NCI-H1436 treated with DMSO at 0.1 percent for 48 hours (cell line): ENCODE data around the gene NYAP2.

Experiments
- DNase-seq: peaks from one replicate; lab custom pipeline; 2025; lab: John Stamatoyannopoulos, UW

The NYAP2 gene

DNA sequence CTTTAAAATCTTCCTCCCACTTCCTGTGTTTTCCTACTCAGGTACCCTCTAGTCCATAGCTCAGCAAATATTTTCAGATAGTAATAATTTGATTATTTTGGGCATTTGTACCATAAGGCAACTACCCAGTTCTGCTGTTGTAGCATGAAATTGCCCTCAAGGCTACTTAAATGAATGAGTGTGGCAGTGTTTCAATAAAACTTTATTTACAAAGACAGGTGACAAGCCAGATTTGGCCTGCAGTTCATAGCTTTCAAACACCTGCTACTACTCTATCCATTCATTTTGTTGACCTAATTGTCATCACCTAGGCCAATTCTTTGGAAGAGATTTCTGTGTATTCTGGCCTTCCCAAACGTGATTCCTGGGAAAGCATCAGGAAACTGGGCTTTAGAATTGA is 28.9 kb downstream of the NYAP2 start:
- DNase-seq = no peak

DNA sequence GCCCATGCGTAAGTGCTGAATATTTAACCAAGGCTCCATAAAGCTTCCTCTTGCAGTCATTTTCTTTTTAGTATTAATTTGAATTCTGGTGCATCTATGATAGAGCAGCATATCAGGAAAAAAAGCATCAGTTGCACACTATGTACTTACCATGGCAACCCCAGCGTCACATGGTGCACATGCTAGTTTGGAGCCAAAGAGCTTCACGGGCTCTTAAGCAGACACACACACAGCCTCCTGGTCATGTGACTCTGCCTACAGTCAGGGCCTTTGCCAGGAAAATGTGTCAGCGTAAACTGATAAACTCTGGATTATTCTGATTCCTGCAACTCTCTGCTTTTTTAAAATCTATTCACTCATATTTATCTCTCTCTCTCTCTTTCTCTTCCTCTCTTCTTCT is 30.2 kb downstream of the NYAP2 start:
- DNase-seq = peak; percentile 62

DNA sequence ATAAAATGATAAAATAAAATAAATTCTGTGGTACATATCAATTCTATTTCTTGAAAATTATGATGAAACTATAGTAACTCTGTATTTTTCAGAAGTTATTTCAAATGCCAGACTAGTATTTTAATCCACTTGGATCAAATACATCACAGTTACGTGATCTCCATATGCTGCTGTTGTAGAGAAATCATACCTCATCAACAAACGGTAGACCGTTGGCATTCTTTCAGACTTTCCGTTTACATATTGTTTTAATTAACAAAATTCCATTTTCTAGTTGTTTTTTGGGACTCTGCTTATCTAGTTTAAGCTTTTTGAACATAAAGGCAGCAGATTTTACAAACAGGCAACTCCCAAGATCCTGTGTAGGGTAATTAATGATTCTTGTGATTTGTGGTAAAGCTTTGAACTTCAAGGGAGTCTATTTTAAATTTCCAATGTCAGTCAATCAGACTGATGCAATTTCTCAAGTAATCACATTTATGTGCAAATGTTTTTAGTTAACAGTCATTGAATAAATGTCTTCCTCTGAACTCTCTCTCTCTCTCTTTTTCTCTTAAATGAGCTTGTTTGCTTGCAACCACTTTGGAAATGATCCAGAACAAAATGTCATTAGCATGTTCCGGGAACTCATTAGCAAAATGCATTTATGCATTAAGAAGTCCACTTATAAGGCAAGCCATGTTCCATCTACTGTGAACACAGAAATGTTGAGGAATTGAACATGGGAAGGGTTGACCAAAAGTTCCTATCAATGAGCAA is 31.8 kb downstream of the NYAP2 start:
- no peak for DNase-seq

DNA sequence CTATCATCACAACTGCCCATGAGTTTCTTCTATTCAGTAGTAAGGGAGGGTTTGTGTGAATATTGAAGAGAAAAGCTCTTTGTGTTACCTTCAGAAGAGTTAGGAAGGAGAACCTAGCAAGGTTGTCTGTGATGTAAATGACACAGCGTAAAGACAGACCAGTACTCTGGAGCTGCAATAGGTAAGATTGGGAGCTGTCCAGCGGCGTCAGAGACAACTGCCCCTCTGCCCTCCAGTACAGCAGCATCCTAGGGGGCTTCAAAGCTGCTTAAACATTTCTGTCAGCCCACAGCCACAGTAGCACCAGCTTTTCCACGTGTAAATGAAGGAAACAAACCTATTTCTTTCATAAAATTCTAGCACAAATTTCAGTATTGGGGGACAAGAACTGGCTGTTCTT is 34.5 kb downstream of the NYAP2 start:
- no peak for DNase-seq

DNA sequence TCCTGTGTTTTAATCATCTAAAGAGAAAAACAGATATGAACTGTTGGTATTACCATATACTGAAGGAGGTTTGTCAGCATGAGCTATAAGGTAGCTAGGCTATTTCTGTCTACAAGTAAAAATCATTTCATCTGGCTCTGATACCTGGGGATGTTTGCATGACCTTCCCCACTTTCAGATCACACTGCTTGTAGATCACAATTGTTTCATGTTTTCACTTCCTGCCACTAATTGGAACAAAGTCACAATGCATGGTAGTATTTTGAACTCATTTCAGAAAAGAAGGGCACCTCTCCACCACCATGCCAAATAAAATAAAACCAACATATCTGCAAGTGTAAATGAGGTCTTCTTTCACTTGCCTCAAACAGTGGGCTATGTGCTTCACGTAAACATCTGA is 37.8 kb downstream of the NYAP2 start:
- DNase-seq = no peak

DNA sequence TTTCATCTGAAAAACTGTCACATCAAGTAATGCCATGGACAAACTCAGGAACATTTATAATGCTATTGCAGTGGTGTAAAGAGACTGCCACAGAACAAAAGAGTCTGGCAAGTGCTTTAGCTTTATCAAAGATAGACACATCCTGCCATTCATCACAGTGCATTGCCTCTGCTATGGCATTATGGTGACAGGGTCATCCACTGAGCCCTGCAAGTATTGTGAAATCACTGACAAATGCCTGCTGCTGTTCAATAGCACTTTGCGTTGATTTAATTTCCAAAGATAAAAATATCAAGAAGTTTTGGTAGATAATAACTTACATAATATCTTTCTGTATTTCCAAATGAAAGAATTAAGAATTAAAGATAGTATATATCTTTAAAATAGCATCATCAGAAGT is 38.7 kb downstream of the NYAP2 start:
- DNase-seq = no peak

DNA sequence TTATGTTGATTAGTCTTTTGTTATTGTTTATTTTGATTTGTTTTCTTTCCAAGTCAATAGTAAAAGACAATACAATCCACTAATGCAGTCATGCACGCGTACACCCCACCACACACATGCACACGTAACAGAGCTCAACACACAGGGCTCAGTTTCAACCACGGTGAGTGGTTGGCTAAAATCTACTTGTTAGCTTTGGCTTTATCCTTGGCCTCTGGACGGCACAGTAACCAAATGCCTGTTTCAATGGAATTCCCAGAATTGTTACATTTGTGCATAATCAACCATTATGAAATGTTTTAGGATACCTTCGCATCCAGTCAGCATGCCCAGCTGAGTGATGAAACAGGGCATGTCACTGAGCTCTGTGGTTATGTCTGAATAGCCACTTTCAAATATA is 53.2 kb downstream of the NYAP2 start:
- DNase-seq = no peak

DNA sequence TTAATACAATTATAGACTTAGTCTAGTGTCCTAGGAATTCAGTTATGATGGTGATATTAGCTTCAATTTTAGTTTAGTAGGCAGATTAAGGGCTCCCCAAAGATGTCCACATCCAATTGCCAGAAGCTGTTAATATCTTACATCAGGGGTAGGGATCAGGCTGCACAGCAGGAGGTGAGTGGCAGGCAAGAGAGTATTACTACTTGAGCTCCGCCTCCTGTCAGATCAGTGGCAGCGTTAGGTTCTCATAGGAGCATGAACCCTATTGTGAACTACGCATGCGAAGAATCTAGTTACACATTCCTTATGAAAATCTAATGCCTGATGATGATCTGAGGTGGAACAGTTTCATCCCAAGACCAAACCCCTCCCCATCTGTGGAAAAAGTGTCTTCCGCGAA is 54.9 kb downstream of the NYAP2 start:
- no peak for DNase-seq

DNA sequence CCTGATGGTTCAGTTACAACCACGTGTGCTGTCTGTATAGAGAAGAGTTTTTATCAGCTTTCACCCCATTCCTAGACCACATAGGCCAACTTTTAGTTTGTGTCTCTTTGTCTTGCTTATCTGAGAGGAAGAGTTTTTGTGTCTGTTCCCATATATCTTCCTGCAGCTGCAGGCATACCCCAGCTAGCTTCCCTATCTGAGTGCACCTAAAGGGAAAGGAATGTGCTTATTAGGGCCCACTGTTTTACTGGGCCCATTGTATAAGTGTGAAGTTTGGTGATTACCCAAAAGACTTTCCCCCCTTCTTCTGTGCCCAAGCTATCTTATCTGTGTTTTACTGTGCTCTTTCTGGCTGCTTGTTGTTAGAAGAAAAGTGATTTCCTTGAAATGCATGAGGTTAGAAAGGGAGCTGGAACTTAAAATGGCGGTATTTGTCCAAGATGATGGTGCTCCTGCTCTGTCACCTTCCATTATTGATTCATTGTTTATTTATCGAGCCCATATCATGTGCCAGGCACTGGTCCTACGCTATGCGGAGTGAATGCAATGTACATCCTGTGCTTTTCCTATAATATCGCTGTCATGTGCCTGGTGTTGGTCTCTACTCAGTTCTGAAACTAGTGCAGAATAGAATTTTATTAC is 57.2 kb downstream of the NYAP2 start:
- no peak for DNase-seq

DNA sequence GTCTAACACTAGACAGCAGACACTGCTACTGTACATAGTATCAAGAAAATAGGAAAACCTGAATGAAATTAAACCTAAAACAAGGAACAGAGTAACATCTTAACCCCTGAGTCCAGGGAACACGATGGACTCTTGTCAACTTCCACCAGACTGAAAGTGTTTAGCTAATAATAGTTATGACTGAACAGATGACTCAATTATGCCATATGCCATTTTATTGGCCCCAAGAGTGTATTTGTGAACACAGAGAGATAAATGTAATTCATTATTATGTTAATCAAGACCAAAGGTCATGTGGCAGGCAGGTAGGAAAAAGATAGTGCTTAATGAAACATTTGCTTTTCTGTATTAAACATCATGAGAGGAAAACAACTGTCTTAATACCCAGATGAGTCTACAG is 58.0 kb downstream of the NYAP2 start:
- no peak for DNase-seq

DNA sequence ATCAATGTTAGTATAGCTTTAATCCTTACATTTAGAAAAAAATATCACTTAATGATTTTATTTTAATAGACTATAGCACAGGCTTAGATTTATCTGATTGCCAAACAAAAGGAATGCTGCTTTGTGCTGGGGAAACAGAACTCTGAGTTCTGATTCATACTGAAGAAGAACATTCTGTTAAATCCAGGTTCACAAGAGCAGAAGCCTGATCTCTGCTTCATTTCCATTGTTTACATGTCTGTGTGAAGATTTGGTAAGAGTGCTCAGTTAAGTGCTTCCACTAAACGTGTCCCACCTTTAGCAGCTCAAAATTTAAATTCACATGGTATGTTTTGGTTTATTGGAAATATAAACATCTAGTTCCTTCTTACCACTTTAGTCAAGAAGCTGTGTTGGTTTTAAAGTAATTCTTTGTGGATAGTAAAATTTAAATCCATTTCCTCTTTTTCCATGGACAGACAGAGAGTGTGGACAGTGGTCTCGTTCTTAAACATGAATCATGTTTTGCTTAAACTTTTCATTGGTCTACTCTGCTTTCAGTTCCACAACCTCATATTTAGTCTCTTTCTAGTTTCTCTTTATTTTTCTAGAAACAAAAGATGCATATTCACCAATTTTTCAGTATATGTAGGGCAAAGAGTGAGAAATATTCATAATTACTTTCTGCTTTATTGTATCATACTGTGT is 59.1 kb downstream of the NYAP2 start:
- DNase-seq = no peak

DNA sequence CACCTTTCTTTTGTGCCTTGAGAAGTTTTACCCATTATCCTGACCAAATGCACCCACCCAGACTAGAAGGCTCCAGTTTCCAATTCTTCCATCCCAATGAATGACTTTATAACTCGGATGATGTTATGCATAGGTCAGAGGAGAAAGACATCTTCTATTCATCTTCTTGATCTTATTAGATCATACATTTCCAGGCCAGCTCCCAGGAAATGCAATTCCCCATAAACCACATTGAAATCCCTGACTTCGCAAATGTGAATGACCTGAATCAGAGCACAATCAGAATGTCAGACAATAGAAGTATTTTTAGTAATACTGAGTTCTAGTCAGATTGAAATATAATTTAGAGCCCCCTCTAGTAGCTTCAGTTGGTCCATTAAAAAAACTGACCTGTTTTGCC is 62.9 kb downstream of the NYAP2 start:
- no peak for DNase-seq

DNA sequence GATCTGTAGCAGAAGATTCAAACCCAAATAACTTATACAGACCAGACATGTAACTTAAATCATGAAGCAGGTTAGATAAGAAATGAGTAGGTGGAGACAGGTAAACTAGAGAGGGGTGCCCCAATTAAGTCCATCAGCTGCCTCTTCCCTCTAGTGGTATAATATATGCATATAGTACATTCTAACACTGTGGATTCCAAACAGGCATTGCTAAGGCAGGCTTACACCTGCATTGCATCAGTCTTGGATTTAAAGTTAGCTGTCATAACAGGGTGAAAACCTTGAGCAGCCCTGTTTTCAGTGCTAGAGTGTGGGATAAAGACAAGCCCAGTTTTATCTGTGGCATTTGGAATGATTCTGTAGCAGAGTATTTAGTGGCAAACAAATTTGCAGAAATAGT is 63.4 kb downstream of the NYAP2 start:
- no peak for DNase-seq

DNA sequence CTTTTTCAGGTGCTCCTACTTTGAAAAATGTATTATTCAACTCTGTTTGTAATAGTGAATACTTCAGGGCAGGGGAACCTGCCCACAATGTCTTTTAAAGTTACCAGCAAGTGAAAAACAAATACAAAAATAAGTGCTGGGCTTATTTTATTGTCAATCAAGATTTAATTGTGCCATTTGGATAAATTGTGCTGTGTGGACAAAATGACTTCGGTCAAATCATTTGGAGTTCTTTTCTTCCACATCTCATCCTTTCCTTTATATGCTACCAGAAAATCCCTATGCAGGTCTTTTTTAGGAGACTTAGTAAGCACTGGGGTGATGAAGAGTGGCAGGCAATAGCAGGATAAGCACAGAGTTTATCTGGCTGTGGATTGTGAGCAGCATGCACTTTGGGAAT is 63.9 kb downstream of the NYAP2 start:
- DNase-seq = no peak

DNA sequence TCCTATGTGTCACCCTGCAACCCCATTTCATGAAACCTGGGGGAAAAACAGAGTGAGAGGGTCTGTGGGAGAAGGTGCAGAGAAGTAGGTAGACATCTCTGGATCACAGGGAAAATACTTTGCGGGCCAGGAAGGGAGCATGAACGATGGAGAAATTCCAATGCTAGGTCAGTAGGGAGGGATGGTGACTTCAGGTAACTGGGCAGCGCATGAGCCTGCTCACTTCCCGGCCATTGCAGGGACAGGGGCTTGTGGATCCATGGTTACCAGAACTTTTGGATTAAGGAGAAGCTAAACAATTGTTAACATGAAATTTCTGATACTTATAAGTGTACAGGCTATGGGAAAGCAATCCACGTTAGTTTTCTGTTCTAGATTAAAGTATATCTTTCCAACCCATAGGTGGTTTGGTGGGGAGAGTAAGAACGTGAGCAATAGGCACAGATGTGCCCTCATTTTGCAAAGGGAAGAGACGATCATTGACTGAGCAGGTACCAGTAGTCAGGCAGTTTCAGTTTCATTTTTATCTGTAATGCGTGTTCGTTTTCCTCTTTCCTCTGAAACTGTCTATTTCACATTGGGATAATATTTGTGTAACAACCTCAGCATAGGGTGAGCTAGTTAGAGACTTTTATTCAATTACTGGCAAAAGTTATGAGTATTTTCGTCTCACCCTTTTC is 65.0 kb downstream of the NYAP2 start:
- no peak for DNase-seq

DNA sequence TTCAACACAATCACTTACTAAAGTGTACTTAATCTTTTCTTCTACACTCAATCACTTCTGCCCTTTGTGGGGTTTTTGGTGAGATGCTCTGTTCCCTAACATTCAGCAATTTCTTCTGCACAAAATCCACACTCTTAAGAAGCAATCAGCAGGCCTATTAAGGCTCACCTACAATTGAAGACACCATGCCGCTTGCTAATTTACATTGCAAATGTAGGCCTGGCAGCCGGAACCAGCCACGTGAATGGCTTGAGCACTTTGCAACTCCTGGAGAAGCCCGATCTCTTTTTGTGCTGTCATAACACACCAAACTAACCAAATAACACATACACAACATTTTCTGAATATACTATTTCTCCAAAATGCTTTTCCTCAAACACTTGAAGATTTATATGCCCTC is 66.3 kb downstream of the NYAP2 start:
- DNase-seq = peak; percentile 45

DNA sequence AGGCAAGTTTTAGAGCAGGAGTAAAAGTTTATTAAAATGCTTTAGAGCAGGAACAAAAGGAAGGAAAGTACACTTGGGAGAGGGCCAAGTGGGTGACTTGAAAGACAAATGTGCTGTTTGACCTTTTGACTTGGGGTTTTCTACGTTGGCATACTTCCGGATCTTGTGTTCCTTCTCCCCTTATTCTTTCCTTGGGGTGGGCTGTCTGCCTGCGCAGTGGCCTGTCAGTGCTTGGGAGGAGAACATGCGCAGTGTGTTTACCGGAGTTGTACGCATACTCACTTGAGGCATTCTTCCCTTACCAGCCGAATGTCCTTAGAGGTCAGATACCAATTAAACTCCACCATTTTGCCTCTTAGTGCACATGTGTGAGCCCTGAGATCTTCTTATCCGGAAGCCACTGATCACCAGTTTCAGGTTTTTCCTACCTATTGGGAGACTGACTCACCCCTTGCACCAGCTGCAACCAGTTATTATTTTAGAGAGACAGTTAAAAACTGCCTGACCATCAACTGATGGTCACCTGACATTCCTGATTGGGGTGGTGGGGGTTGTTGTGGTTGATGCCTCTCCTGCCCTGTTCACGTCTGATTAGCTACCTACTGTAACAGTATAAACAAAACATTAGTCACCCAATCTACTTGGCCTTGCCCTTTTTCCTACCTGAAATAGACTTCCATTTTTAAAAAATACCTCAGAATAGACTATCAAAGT is 67.5 kb downstream of the NYAP2 start:
- DNase-seq = no peak

DNA sequence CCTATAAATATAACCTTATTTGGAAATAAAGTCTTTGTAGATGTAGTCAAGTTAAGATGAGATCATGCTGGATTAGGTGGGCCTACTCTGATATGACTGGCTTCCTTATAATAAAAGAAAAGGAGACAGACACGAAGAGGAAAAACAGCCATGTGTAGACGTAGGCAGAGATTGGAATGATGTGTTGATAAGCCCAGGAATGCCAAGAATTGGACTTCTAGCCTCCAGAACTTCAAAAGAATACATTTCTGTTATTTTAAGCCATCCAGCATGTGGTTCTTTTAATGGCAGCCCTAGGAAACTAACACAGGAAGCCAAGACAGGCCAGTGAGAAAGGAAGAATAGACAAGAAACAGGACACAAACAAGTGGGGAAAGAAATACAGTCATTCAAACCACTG is 68.6 kb downstream of the NYAP2 start:
- no peak for DNase-seq

DNA sequence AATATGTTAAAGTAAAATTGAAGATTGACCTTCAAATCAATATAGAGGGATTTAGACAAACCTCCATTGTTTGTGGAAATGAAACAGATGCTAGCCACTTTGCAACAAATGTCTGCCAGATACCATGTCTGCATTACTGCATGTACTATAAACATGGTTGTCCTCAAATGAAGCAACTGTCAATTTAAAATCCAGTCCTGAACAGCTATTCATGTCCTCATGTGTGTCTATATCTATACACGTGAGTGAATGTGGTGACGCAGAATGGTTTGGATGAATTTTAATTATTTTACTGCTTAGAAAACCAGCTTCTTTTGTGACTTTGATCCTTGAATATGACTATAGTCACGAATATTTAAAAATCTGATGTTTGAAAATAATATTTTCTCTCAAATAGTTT is 71.5 kb downstream of the NYAP2 start:
- DNase-seq = no peak

DNA sequence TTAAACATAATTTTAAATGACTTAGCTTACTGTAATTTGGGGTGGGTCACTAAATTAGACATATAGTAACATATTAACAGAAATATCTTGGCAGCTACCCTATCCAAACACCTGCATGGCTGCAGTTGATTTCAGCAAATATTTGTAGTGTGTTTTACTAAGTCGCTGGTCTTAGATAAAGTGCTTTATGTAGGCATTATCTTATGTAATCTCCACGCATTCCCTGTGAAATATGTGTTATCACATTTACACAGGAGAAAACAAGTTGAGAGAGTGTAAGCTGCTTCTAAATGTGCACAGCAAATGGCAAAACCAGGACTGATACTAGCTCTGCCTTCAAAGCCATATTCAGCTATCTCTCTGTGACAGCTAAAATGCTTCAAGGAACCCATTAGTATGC is 72.0 kb downstream of the NYAP2 start:
- no peak for DNase-seq

DNA sequence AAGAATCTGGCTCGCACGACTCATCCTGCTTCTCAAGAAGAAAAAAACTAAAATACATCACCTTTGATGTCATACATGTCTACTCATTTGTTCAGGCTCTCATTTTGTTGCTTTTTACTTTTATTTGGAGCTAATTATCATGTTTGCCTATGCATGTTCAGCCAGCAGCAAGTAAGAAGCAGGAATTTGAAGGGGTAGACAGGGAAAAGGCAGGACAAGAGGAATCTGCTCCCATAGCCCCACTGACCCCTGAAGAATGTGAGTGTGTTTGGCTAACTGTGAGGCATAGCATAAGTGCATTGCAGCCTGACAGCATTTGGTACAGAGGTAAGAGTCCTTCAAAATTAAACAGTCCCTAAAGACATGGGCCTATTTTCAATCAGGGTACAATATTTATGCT is 72.7 kb downstream of the NYAP2 start:
- no peak for DNase-seq

DNA sequence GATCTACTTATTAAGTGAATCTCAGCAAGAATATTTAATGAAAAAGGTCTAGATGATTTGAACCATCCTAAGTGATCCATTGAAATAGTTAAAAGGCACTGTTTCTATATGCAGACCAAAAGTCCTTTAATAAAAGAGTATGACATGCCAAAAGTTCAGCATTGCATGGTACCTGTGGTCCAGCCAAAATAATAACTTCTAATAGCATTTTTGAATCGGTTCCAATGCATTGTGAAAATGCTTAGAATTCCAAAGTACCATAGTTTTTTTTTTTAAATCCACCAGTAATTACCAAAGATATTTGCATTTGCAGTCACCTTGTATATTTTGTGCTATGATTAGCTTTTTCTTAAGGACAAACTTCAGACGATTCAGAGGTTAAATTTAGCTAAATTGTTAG is 79.9 kb downstream of the NYAP2 start:
- DNase-seq = no peak
